ENCODE data around the gene LPCAT4. TPM values are rescaled to one million over a fixed set of nuclear protein-coding genes. Genes with fewer than 3 reads are reported as not detected.
"Not testable (repeated sequence)": the region's sequence is repeated elsewhere in the genome, so short reads cannot be mapped to it uniquely, and the experiment has no call there.

Gene LPCAT4
- total RNA-seq, 1 experiment from 2014 or later = 77.1 TPM

DNA sequence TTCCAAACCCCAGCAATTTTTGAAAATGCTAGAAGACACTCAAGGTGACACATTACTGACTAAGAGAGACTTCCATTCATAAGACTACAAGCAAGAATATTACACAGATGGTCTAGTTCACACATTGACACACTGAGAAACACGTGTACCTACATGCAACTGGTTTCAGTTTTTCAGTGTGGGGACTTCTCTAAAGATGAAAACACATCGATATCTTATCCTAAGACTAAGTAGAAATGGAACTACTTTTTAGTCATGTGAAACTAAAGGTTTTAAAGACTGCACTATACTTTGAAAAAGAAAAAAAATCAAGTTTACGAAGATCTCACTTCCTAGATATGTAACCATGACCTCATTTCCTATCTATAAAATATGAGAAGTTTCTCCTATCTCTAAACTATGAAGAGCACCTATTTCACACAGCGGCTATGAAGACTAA lies 36.2 kb upstream of the LPCAT4 start:
- POLR2A ChIA-PET; H3K9ac ChIP-seq (ENCODE audit: low read length); RAD21 ChIA-PET (ENCODE audit: low non-redundant PET in 1 of 2, low total read pairs in 2 of 2, uncharacterized antibody in 2 of 2, unreplicated experiment in 2 of 2); intact Hi-C loops (cut with micrococcal nuclease); H4K20me1 ChIP-seq (ENCODE audit: insufficient read depth); H3K36me3 ChIP-seq (ENCODE audit: control insufficient read depth in 1 of 2, insufficient read depth in 2 of 2, low read length in 2 of 2); ATAC-seq; H3K79me2 ChIP-seq (ENCODE audit: insufficient read depth, low read length); H3K9me3 ChIP-seq (ENCODE audit: control insufficient read depth in 1 of 2, insufficient read depth in 1 of 2, low read depth in 1 of 2, low read length in 2 of 2); H3K27ac ChIP-seq (ENCODE audit: low read depth, low read length); BruUV-seq (replicated peaks); H3K4me3 ChIP-seq (replicated peaks in 1 of 2; ENCODE audit: low read depth in 1 of 2, low read length in 2 of 2); H3K4me1 ChIP-seq (ENCODE audit: control insufficient read depth in 1 of 2, insufficient read depth in 2 of 2, low read length in 2 of 2); H3K9me2 ChIP-seq (ENCODE audit: insufficient read depth); H3K4me2 ChIP-seq (ENCODE audit: low read length); CTCF ChIA-PET; DNase-seq (ENCODE audit: low read depth, low spot score); H2AFZ ChIP-seq (ENCODE audit: low read depth, low read length, poor library complexity, severe bottlenecking); H3K27me3 ChIP-seq (ENCODE audit: insufficient read depth, low read length): not testable (repeated sequence)

DNA sequence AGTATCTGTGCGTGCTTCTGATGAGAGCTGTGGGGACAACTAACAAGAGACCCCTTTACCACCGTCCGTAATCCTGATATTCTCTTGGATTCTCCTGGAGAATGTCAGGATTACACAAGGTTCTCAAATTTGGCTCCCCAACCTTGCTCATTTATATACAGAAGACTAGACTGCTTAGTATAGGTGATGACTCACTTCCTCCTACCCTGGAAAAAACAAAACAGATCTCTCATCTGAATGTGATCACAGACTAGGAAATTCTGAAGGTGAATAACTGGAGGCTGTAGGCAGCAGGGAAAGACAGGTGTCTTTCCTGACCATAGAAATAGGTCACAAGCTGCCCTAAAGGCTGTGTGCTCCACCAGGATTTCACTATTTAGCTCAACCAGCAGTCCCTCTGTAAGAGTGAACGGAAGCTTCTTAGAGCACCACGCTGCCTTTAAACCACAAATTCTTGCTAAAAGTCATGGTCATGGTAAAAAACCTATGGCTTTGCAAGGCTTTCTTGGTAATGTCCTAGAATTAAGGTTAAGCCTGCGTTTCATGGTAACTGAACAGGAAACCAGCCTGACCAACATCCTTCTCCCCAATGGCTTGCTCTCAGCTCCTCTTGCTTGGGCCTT lies 30.8 kb upstream of the LPCAT4 start:
- H3K79me2 ChIP-seq (ENCODE audit: insufficient read depth, low read length); H3K9me2 ChIP-seq (ENCODE audit: insufficient read depth); intact Hi-C loops (cut with micrococcal nuclease); H3K27me3 ChIP-seq (ENCODE audit: insufficient read depth, low read length); ATAC-seq; H3K9ac ChIP-seq (ENCODE audit: low read length); H3K9me3 ChIP-seq (ENCODE audit: control insufficient read depth in 1 of 2, insufficient read depth in 1 of 2, low read depth in 1 of 2, low read length in 2 of 2); H4K20me1 ChIP-seq (ENCODE audit: insufficient read depth); H2AFZ ChIP-seq (ENCODE audit: low read depth, low read length, poor library complexity, severe bottlenecking); BruUV-seq (replicated peaks); DNase-seq (ENCODE audit: low read depth, low spot score); CTCF ChIA-PET; H3K4me3 ChIP-seq (replicated peaks in 1 of 2; ENCODE audit: low read depth in 1 of 2, low read length in 2 of 2); RAD21 ChIA-PET (ENCODE audit: low non-redundant PET in 1 of 2, low total read pairs in 2 of 2, uncharacterized antibody in 2 of 2, unreplicated experiment in 2 of 2); H3K36me3 ChIP-seq (ENCODE audit: control insufficient read depth in 1 of 2, insufficient read depth in 2 of 2, low read length in 2 of 2); POLR2A ChIA-PET; H3K4me2 ChIP-seq (ENCODE audit: low read length); H3K4me1 ChIP-seq (ENCODE audit: control insufficient read depth in 1 of 2, insufficient read depth in 2 of 2, low read length in 2 of 2); H3K27ac ChIP-seq (ENCODE audit: low read depth, low read length): not testable (repeated sequence)

DNA sequence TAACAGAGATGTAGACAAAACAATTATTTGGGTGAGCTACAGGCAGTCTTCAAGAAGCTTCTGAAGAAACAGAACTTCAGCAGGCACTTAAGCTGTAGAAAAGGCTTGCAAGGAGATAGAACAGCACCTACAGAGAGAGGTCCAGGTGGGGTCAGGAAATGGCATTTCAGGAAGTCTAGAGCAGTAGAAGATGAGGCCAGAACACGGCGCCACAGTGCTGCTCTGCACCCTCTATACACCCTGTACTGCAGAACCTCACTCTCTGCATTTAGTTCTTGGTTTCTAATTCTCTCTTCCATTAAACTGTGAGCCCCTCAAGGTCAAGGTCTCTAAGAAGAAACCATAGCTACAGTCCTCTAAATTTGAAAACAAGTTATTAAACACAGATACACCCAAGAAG lies 26.0 kb upstream of the LPCAT4 start:
- H3K36me3 ChIP-seq (ENCODE audit: control insufficient read depth in 1 of 2, insufficient read depth in 2 of 2, low read length in 2 of 2); H3K9me2 ChIP-seq (ENCODE audit: insufficient read depth); DNase-seq (ENCODE audit: low read depth, low spot score); H4K20me1 ChIP-seq (ENCODE audit: insufficient read depth); H3K4me3 ChIP-seq (replicated peaks in 1 of 2; ENCODE audit: low read depth in 1 of 2, low read length in 2 of 2); ATAC-seq; H3K4me1 ChIP-seq (ENCODE audit: control insufficient read depth in 1 of 2, insufficient read depth in 2 of 2, low read length in 2 of 2); RAD21 ChIA-PET (ENCODE audit: low non-redundant PET in 1 of 2, low total read pairs in 2 of 2, uncharacterized antibody in 2 of 2, unreplicated experiment in 2 of 2); intact Hi-C loops (cut with micrococcal nuclease); H3K9ac ChIP-seq (ENCODE audit: low read length); CTCF ChIA-PET; H3K9me3 ChIP-seq (ENCODE audit: control insufficient read depth in 1 of 2, insufficient read depth in 1 of 2, low read depth in 1 of 2, low read length in 2 of 2); H2AFZ ChIP-seq (ENCODE audit: low read depth, low read length, poor library complexity, severe bottlenecking); H3K4me2 ChIP-seq (ENCODE audit: low read length); H3K79me2 ChIP-seq (ENCODE audit: insufficient read depth, low read length); POLR2A ChIA-PET; H3K27ac ChIP-seq (ENCODE audit: low read depth, low read length); H3K27me3 ChIP-seq (ENCODE audit: insufficient read depth, low read length); BruUV-seq (replicated peaks): not testable (repeated sequence)

DNA sequence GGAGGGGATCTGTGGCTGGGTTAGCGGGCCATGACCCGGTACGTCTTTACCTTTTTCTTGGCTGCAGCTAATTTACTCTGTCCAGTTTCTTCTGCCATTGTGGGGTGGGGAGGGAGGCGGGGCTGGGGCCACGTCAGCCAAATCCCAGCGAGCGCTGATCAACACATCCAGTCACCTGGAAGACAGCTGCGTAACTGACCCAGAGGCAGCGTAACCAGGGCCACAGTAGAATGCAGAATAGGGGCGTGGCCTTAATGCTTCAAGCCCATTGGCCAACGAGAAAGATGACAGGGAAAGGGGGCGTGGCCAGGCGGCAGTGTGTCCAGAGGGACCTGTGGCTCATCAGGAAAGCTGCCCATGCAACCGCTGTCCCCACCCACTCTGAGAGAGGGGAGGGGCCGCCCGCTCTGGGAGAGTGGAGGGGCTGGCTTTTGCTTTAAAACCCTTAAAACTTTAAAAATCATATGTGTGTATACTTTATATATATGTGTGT lies 22.6 kb upstream of the LPCAT4 start:
- CTCF ChIA-PET; H3K4me1 ChIP-seq (ENCODE audit: control insufficient read depth in 1 of 2, insufficient read depth in 2 of 2, low read length in 2 of 2); RAD21 ChIA-PET (ENCODE audit: low non-redundant PET in 1 of 2, low total read pairs in 2 of 2, uncharacterized antibody in 2 of 2, unreplicated experiment in 2 of 2); H3K4me3 ChIP-seq (replicated peaks in 1 of 2; ENCODE audit: low read depth in 1 of 2, low read length in 2 of 2); H2AFZ ChIP-seq (ENCODE audit: low read depth, low read length, poor library complexity, severe bottlenecking); H4K20me1 ChIP-seq (ENCODE audit: insufficient read depth); H3K36me3 ChIP-seq (ENCODE audit: control insufficient read depth in 1 of 2, insufficient read depth in 2 of 2, low read length in 2 of 2); BruUV-seq (replicated peaks); H3K9me3 ChIP-seq (ENCODE audit: control insufficient read depth in 1 of 2, insufficient read depth in 1 of 2, low read depth in 1 of 2, low read length in 2 of 2); H3K27me3 ChIP-seq (ENCODE audit: insufficient read depth, low read length); H3K27ac ChIP-seq (ENCODE audit: low read depth, low read length); H3K4me2 ChIP-seq (ENCODE audit: low read length); H3K9me2 ChIP-seq (ENCODE audit: insufficient read depth); DNase-seq (ENCODE audit: low read depth, low spot score); POLR2A ChIA-PET; intact Hi-C loops (cut with micrococcal nuclease); H3K9ac ChIP-seq (ENCODE audit: low read length); H3K79me2 ChIP-seq (ENCODE audit: insufficient read depth, low read length): not testable (repeated sequence)
- ATAC-seq = peak; percentile 76
